Endothelial cell of umbilical vein (primary cell): ENCODE results near the gene FTCDNL1. TPM values are rescaled to one million over a fixed set of nuclear protein-coding genes. Genes with fewer than 3 reads are reported as not detected.
A peak's percentile ranks its signal among the peaks of the same experiment; 100 is the strongest.

Source experiments
- BruUV-seq: library from RNA; stranded (reverse); fragments of 400-500 nt; replicated peaks from 2 replicates; lab custom pipeline; 2021; lab: Mats Ljungman, UMichigan
- CTCF ChIA-PET: fragments of 300-600, 350-600 bp; sonication (Branson Sonifier 250); formaldehyde crosslinking; loops from one replicate; lab custom pipeline; 2021; ENCODE audit warnings: antibody characterized with exemption, inconsistent platforms; lab: Charles Lee
- POLR2A ChIA-PET: fragments of 300-600, 350-600 bp; sonication (Branson Sonifier 250); formaldehyde crosslinking; loops from one replicate; lab custom pipeline; 2021; ENCODE audit warnings: antibody characterized with exemption, inconsistent platforms; lab: Charles Lee
- DNase-seq: peaks from one replicate; pipeline ENCODE4 v3.0.0-alpha.2; 2011; ENCODE audit warnings: low read depth, low spot score
- FAIRE-seq: peaks from 2 replicates; lab custom pipeline; 2011; peaks lifted over from hg19 to GRCh38; lab: Jason Lieb, UNC
- H2AFZ ChIP-seq: 2 replicates; pipeline ENCODE4 v1.6.0; 2012; ENCODE audit warnings: low read depth, low read length, control low read depth, inconsistent platforms
- H3K27ac ChIP-seq: 2 replicates; pipeline ENCODE4 v1.5.1; 2011; ENCODE audit warnings: low read depth, mild to moderate bottlenecking, control low read depth, low read length, moderate library complexity; ENCODE audit not compliant: insufficient read depth
- H3K27me3 ChIP-seq, 2 experiments: 2 replicates each; pipeline versions ENCODE4 v1.6.0 to v1.6.1; 2011; ENCODE audit warnings: low read length in 2 of 2, mixed read lengths in 1 of 2; ENCODE audit not compliant: control insufficient read depth in 2 of 2, insufficient read depth in 2 of 2
- H3K36me3 ChIP-seq, 2 experiments: 2 replicates in 1 of 2; 3 replicates in 1 of 2; pipeline ENCODE4 v1.5.1; 2011; ENCODE audit warnings: low read length in 2 of 2, mild to moderate bottlenecking in 1 of 2, moderate library complexity in 1 of 2; ENCODE audit not compliant: control insufficient read depth in 2 of 2, insufficient read depth in 2 of 2; ENCODE audit errors: extremely low read depth in 1 of 2
- H3K4me1 ChIP-seq: 3 replicates; pipeline ENCODE4 v1.5.1; 2011; ENCODE audit warnings: mild to moderate bottlenecking, low read length; ENCODE audit not compliant: control insufficient read depth, insufficient read depth; ENCODE audit errors: extremely low read depth
- H3K4me2 ChIP-seq: 2 replicates; pipeline ENCODE4 v1.6.1; 2011; ENCODE audit warnings: low read length, control low read depth, mixed read lengths; ENCODE audit not compliant: insufficient read depth
- H3K4me3 ChIP-seq, 3 experiments: fragments of 200-600 bp in 1 of 3; sonication (generic), shearing (Covaris generic) in 1 of 3; replicated peaks in 1 of 3; 2 replicates each; pipeline ENCODE4 v1.5.1; 2011 to 2016; ENCODE audit warnings: control low read depth in 3 of 3, low read length in 3 of 3, mild to moderate bottlenecking in 2 of 3, inconsistent platforms in 1 of 3, low read depth in 1 of 3, moderate library complexity in 1 of 3; ENCODE audit not compliant: insufficient read depth in 1 of 3
- H3K79me2 ChIP-seq: 2 replicates; pipeline ENCODE4 v1.6.0; 2012; ENCODE audit warnings: low read length, inconsistent platforms; ENCODE audit not compliant: control insufficient read depth, insufficient read depth
- H3K9ac ChIP-seq: replicated peaks from 2 replicates; pipeline ENCODE3; 2011; ENCODE audit warnings: low read length, control low read depth; ENCODE audit not compliant: insufficient read depth; ENCODE audit errors: extremely low read depth
- H3K9me1 ChIP-seq: replicated peaks from 3 replicates; pipeline ENCODE4 v1.6.0; 2011; ENCODE audit warnings: mild to moderate bottlenecking, low read length; ENCODE audit not compliant: control insufficient read depth, insufficient read depth; ENCODE audit errors: extremely low read depth
- H3K9me3 ChIP-seq: replicated peaks from 2 replicates; pipeline ENCODE4 v1.5.1; 2012; ENCODE audit warnings: low read length, inconsistent platforms; ENCODE audit not compliant: control insufficient read depth, insufficient read depth
- H4K20me1 ChIP-seq: replicated peaks from 2 replicates; pipeline ENCODE3; 2011; ENCODE audit warnings: mild to moderate bottlenecking, low read length; ENCODE audit not compliant: control insufficient read depth, insufficient read depth; ENCODE audit errors: extremely low read depth
- EZH2 ChIP-seq: IDR thresholded peaks from 2 replicates; pipeline ENCODE4 v1.6.1; 2012; ENCODE audit warnings: borderline replicate concordance, low read depth, mild to moderate bottlenecking, moderate library complexity, low read length, inconsistent platforms; ENCODE audit not compliant: severe bottlenecking
- MYC ChIP-seq: IDR thresholded peaks from one replicate; pipeline ENCODE4 v1.6.1; 2011; ENCODE audit warnings: mild to moderate bottlenecking, low read depth, low read length
- POLR2A ChIP-seq: IDR thresholded peaks from 2 replicates; pipeline ENCODE4 v1.6.1; 2012; ENCODE audit warnings: low read depth, mild to moderate bottlenecking, control low read depth, low read length
- POLR2AphosphoS5 ChIP-seq: IDR thresholded peaks from 2 replicates; pipeline ENCODE4 v1.6.1; 2012; ENCODE audit warnings: low read depth, mild to moderate bottlenecking, control low read depth, low read length, moderate library complexity; ENCODE audit not compliant: insufficient read depth
- dilution Hi-C: fragments of 300-500 bp; cut with MboI; formaldehyde crosslinking; loops from one replicate; pipeline ENCODE4 v1.15.0; 2019; ENCODE audit warnings: low sequenced_read_pairs; ENCODE audit not compliant: extremely low pct_ligation_motif_present
- intact Hi-C: fragments of 100-400 bp; cut with micrococcal nuclease; formaldehyde crosslinking; loops from one replicate; pipeline ENCODE4 v1.10.0; 2022
- polyA plus RNA-seq, 4 experiments: library from polyadenylated mRNA; depleted of rRNA in 3 of 4; stranded (reverse) in 3 of 4; unstranded in 1 of 4; fragments of >200 nt; gene quantifications; 2 replicates each; pipeline versions ENCODE4 v1.2.1 to v1.2.3, GENCODE V29; 2011 to 2012; ENCODE audit warnings: missing spikeins in 1 of 4
- total RNA-seq: library from RNA; stranded (reverse); gene quantifications from 2 replicates; pipeline ENCODE4 v1.2.3, GENCODE V29; 2021
- TF ChIP-seq, protein P1 (sequence below), 2 donors: IDR thresholded peaks; 1 replicate in 1 of 2; 2 replicates in 1 of 2; pipeline ENCODE4 v1.5.1; 2011; ENCODE audit warnings: low read length in 2 of 2, mild to moderate bottlenecking in 2 of 2, moderate library complexity in 2 of 2, control low read depth in 1 of 2, inconsistent platforms in 1 of 2, low read depth in 1 of 2; ENCODE audit not compliant: insufficient read depth in 1 of 2; ENCODE audit errors: extremely low read depth in 1 of 2

The FTCDNL1 gene
- total and polyA plus RNA-seq, 2 donors (not counting 3 experiments of a cell fraction or from before 2014, with no cell fraction given) = 0.19 to 0.27 TPM

DNA sequence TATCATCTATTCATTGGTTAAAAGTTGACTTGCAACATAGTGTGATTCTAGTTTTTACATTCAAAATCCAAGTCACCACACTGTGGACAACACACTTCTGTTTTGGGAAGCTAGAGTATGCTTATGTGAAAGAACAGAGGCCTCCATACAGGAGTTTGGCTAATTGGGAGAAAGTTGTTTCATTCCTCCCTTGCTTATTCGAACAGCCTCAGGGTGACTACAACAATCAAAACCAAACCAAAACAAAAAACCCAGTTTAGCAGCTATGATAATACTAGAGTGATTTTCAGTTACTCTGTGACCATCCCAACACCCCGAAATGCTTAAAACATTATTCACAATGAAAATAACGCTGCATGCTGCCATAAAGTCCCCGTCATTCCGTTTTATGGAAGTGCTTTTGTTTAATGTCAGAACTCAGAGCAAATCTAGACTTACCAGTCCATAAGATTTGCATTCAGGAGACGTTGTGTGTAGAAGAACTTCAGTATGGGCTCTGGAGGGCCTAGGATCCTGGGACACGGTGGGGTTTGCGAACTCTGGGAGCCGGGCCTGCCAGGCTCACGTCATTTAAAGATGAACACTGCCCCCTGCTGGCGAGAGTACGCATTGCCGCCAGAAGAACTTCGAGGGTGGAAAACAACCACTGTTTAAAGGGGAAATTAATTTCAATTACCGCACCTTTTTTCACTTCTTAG lies 111.4 kb downstream of the FTCDNL1 start:
- Histone ChIP-seq H3K4me1 (no peaks in the 10 kb centered on the region), H3K4me3 (no peak overlapping the region), H3K9ac (no peak overlapping the region), H3K9me3 (no peaks in the 10 kb centered on the region), H2AFZ (no peak overlapping the region), H4K20me1 (no peaks in the 10 kb centered on the region), H3K79me2 (no peaks in the 10 kb centered on the region), H3K27me3 (peaks cover 5 to 7% of the 10 kb centered on the region in 2 experiments), H3K36me3 (no peaks in the 10 kb centered on the region), H3K27ac (no peak overlapping the region), H3K9me1 (no peaks in the 10 kb centered on the region), H3K4me2 (no peak overlapping the region)
- DNase-seq = peak; percentile 51
- dilution Hi-C loops = no loop called here
- ChIA-PET POLR2A (no interaction called here), CTCF (interaction anchor here (0.7 to 5.2 kb wide), 15 partner anchors 8 to 1443 kb away, joined by 3 to 120 read pairs (median 5); no protein-coding TSS in a partner anchor)
- TF ChIP-seq MYC = no peak
- TF ChIP-seq, protein P1, sequence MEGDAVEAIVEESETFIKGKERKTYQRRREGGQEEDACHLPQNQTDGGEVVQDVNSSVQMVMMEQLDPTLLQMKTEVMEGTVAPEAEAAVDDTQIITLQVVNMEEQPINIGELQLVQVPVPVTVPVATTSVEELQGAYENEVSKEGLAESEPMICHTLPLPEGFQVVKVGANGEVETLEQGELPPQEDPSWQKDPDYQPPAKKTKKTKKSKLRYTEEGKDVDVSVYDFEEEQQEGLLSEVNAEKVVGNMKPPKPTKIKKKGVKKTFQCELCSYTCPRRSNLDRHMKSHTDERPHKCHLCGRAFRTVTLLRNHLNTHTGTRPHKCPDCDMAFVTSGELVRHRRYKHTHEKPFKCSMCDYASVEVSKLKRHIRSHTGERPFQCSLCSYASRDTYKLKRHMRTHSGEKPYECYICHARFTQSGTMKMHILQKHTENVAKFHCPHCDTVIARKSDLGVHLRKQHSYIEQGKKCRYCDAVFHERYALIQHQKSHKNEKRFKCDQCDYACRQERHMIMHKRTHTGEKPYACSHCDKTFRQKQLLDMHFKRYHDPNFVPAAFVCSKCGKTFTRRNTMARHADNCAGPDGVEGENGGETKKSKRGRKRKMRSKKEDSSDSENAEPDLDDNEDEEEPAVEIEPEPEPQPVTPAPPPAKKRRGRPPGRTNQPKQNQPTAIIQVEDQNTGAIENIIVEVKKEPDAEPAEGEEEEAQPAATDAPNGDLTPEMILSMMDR (IDR thresholded peaks at IDR 0.05; ENCODE audit: extremely low read depth in 1 of 2, insufficient read depth in 1 of 2, low read depth in 1 of 2, low read length in 2 of 2) = peak; percentile 80 to 83
- intact Hi-C loops = loop anchor here (1.0 to 5.0 kb wide), 3 partner anchors 252 to 1425 kb away; no protein-coding TSS in a partner anchor
- BruUV-seq = no TSS peak
- FAIRE-seq = peak; percentile 72

DNA sequence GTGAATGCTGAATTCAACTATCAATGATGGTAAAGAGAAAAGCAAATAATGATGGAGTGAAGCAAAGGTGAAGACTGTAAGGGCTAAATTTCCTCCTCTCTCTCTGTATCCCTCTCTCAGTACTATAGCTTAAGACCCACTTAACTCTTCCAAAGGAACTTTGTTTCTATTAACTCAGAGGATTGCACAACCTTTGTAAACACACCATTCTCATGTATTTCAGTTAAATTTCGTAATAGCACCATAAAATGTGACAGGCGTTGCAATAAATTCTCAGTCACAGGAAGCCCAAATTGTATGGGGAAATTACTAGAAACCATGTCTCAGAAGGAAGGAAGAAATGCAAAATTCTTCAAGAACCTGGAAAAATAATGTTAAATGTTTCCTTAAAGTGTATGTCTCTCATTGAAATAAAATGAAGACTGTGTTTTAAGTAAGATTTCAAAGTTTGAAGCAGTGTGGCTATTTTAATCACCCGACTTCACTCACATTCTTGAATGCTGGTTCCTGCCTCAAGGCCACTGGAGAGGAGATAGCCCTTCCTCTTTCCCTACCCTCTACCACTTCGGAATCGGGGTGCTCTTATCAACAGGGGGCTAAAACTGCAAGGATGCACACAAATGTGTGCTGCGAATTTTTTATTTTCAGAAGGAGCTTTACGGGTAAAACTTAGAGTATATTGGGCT lies 112.1 kb downstream of the FTCDNL1 start:
- FAIRE-seq (no peak), DNase-seq (no peak)
- dilution Hi-C loops (no loop called here), intact Hi-C loops (loop anchor here (5.0 kb wide), 1 partner anchor 252 kb away; no protein-coding TSS in a partner anchor)
- POLR2A ChIA-PET = no interaction called here
- CTCF ChIA-PET = interaction anchor here (1.6 to 5.2 kb wide), 4 partner anchors 20 to 1429 kb away, joined by 3 to 120 read pairs (median 29); no protein-coding TSS in a partner anchor
- no TSS peak for BruUV-seq
- Histone ChIP-seq H3K4me2 (no peak overlapping the region), H3K9me3 (no peaks in the 10 kb centered on the region), H2AFZ (no peak overlapping the region), H3K4me1 (no peaks in the 10 kb centered on the region), H3K4me3 (no peak overlapping the region), H3K9ac (no peak overlapping the region), H4K20me1 (no peaks in the 10 kb centered on the region), H3K27ac (no peak overlapping the region), H3K9me1 (no peaks in the 10 kb centered on the region), H3K36me3 (no peaks in the 10 kb centered on the region), H3K79me2 (no peaks in the 10 kb centered on the region), H3K27me3 (peaks cover 5 to 7% of the 10 kb centered on the region in 2 experiments)
- TF ChIP-seq, protein P1 (IDR thresholded peaks at IDR 0.05; ENCODE audit: extremely low read depth in 1 of 2, insufficient read depth in 1 of 2, low read depth in 1 of 2, low read length in 2 of 2) = no peak
- TF ChIP-seq MYC = no peak
- TF ChIP-seq POLR2AphosphoS5 = no peak
- TF ChIP-seq POLR2A = no peak
- no peak for TF ChIP-seq EZH2
